HEK293 (cell line): ENCODE measurements around the gene MTHFD1L.
A peak's percentile ranks its signal among the peaks of the same experiment; 100 is the strongest.

ENCODE experiments used
- CTCF ChIA-PET: fragments of 350-600 bp; formaldehyde crosslinking; extraction: SDS; loops from one replicate; lab custom pipeline; 2021; ENCODE audit warnings: antibody characterized with exemption; lab: Yijun Ruan, JAX
- POLR2A ChIA-PET: fragments of 300-600 bp; formaldehyde crosslinking; extraction: SDS; loops from one replicate; lab custom pipeline; 2020; ENCODE audit warnings: antibody characterized with exemption, inconsistent platforms; lab: Yijun Ruan, JAX
- H3K27ac ChIP-seq: fragments of 200-500 bp; sonication (Bioruptor generic); 2 replicates; pipeline ENCODE4 v1.5.1; 2014; ENCODE audit warnings: low read depth, low read length, control low read depth, inconsistent platforms; ENCODE audit errors: extremely low read depth
- H3K36me3 ChIP-seq, 2 experiments: fragments of 200-500 bp in 1 of 2; sonication (Bioruptor generic) in 1 of 2; 1 replicate in 1 of 2; 2 replicates in 1 of 2; pipeline ENCODE4 v1.5.1; 2014 to 2017; ENCODE audit warnings: inconsistent platforms in 2 of 2, low read length in 2 of 2; ENCODE audit not compliant: control insufficient read depth in 2 of 2, insufficient read depth in 1 of 2
- H3K4me1 ChIP-seq: fragments of 200-500 bp; sonication (Bioruptor generic); 2 replicates; pipeline ENCODE4 v1.5.1; 2014; ENCODE audit warnings: mild to moderate bottlenecking, low read length, inconsistent platforms; ENCODE audit not compliant: control insufficient read depth, insufficient read depth
- H3K4me3 ChIP-seq: 2 replicates; pipeline ENCODE4 v1.5.1; 2011; ENCODE audit warnings: low read depth, mild to moderate bottlenecking, control low read depth, low read length, moderate library complexity
- H3K9me3 ChIP-seq: fragments of 200-500 bp; sonication (Bioruptor generic); 2 replicates; pipeline ENCODE4 v1.5.1; 2014; ENCODE audit warnings: low read depth, low read length, inconsistent platforms; ENCODE audit not compliant: control insufficient read depth, insufficient read depth
- PRDM1 ChIP-seq: fragments of 450-650 bp; formaldehyde crosslinking; IDR thresholded peaks from 2 replicates; pipeline ENCODE4; 2016; ENCODE audit warnings: missing biosample characterization, missing genetic modification characterization
- ZBTB17 ChIP-seq: fragments of 450-650 bp; formaldehyde crosslinking; IDR thresholded peaks from 2 replicates; pipeline ENCODE4 v1.5.1; 2016; ENCODE audit warnings: missing biosample characterization, missing genetic modification characterization
- ZBTB48 ChIP-seq: fragments of 450-650 bp; formaldehyde crosslinking; IDR thresholded peaks from 2 replicates; pipeline ENCODE4 v1.5.1; 2016; ENCODE audit warnings: missing biosample characterization, missing genetic modification characterization
- ZFP69B ChIP-seq: fragments of 450-650 bp; formaldehyde crosslinking; IDR thresholded peaks from 2 replicates; pipeline ENCODE4 v1.5.1; 2016; ENCODE audit warnings: missing biosample characterization, missing genetic modification characterization
- ZNF121 ChIP-seq: fragments of 450-650 bp; formaldehyde crosslinking; IDR thresholded peaks from 2 replicates; pipeline ENCODE4 v1.5.1; 2016; ENCODE audit warnings: missing biosample characterization, missing genetic modification characterization
- ZNF132 ChIP-seq: fragments of 450-650 bp; formaldehyde crosslinking; IDR thresholded peaks from 2 replicates; pipeline ENCODE4 v1.5.1; 2017; ENCODE audit warnings: missing biosample characterization, missing genetic modification characterization, borderline replicate concordance
- ZNF133 ChIP-seq: fragments of 450-650 bp; formaldehyde crosslinking; IDR thresholded peaks from 2 replicates; pipeline ENCODE4 v1.5.1; 2016; ENCODE audit warnings: missing biosample characterization, missing genetic modification characterization
- ZNF239 ChIP-seq: fragments of 450-650 bp; formaldehyde crosslinking; IDR thresholded peaks from 2 replicates; pipeline ENCODE4 v1.5.1; 2016; ENCODE audit warnings: missing biosample characterization, missing genetic modification characterization
- ZNF335 ChIP-seq: fragments of 450-650 bp; formaldehyde crosslinking; conservative IDR thresholded peaks from 2 replicates; pipeline ENCODE4 v1.5.1; 2016; ENCODE audit warnings: missing biosample characterization, missing genetic modification characterization
- ZNF558 ChIP-seq: fragments of 450-650 bp; formaldehyde crosslinking; IDR thresholded peaks from 2 replicates; pipeline ENCODE4 v1.5.1; 2016; ENCODE audit warnings: missing biosample characterization, missing genetic modification characterization
- ZNF571 ChIP-seq: fragments of 450-650 bp; formaldehyde crosslinking; IDR thresholded peaks from 2 replicates; pipeline ENCODE4 v1.5.0; 2017; ENCODE audit warnings: missing biosample characterization, missing genetic modification characterization
- ZNF629 ChIP-seq: fragments of 450-650 bp; formaldehyde crosslinking; IDR thresholded peaks from 2 replicates; pipeline ENCODE4 v1.5.1; 2017; ENCODE audit warnings: missing biosample characterization, missing genetic modification characterization
- TF ChIP-seq, protein P1 (sequence below): fragments of 450-650 bp; formaldehyde crosslinking; IDR thresholded peaks from 2 replicates; pipeline ENCODE4 v1.5.1; 2016; ENCODE audit warnings: missing biosample characterization, missing genetic modification characterization
- TF ChIP-seq, protein P2 (sequence below): fragments of 450-650 bp; formaldehyde crosslinking; IDR thresholded peaks from 2 replicates; pipeline ENCODE4 v1.5.1; 2016; ENCODE audit warnings: missing biosample characterization, missing genetic modification characterization

Gene MTHFD1L

DNA sequence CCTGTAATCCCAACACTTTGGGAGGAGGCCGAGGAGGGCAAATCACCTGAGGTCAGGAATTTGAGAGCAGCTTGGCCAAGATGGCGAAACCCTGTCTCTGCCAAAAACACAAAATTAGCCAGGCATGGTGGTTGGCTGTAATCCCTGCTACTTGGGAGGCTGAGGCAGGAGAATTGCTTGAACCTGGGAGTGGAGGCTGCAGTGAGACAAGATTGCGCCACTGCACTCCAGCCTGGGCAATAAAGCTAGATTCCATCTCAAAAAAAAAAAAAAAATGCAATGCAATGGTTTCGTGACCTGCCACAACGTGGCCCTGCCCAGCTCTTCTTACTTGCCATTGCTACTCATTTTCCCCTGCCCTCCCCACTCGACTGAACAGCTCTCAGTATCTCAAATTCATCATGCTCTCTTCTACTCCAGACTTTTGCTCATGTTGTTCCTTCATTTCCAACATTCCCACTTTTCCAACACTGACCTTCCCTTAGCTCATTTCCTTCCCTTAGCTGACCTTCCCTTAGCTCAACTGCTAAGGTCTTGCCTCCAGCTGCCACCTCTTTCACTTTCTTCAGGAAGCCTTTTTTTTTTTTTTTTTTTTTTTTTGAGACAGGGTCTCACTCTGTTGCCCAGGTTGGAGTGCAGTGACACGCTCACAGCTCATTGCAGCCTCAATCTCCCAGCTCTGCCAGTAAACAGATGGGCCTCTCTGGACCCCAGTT, 2.1 kb upstream of the MTHFD1L start:
- Histone ChIP-seq H3K36me3 (no peaks in the 10 kb centered on the region; a peak in 1 of 3 replicates), H3K4me1 (peaks cover 8% of the 10 kb centered on the region), H3K27ac (no peak overlapping the region), H3K4me3 (no peak overlapping the region), H3K9me3 (no peaks in the 10 kb centered on the region)
- POLR2A ChIA-PET = interaction anchor here (0.6 kb wide), 2 partner anchors 45 to 116 kb away, joined by 3 to 4 read pairs; no protein-coding TSS in a partner anchor
- TF ChIP-seq ZNF629 (tag by site-specific recombination) = no peak
- TF ChIP-seq, protein P1, sequence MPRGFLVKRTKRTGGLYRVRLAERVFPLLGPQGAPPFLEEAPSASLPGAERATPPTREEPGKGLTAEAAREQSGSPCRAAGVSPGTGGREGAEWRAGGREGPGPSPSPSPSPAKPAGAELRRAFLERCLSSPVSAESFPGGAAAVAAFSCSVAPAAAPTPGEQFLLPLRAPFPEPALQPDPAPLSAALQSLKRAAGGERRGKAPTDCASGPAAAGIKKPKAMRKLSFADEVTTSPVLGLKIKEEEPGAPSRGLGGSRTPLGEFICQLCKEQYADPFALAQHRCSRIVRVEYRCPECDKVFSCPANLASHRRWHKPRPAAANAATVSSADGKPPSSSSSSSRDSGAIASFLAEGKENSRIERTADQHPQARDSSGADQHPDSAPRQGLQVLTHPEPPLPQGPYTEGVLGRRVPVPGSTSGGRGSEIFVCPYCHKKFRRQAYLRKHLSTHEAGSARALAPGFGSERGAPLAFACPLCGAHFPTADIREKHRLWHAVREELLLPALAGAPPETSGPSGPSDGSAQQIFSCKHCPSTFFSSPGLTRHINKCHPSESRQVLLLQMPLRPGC (tag by site-specific recombination) = no peak
- TF ChIP-seq ZFP69B (tag by site-specific recombination) = no peak
- TF ChIP-seq, protein P2, sequence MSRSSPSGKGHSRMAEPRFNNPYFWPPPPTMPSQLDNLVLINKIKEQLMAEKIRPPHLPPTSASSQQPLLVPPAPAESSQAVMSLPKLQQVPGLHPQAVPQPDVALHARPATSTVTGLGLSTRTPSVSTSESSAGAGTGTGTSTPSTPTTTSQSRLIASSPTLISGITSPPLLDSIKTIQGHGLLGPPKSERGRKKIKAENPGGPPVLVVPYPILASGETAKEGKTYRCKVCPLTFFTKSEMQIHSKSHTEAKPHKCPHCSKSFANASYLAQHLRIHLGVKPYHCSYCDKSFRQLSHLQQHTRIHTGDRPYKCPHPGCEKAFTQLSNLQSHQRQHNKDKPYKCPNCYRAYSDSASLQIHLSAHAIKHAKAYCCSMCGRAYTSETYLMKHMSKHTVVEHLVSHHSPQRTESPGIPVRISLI = 0 out of 2 replicates have a peak, but pooled peaks have one; percentile 50
- TF ChIP-seq ZBTB17 (tag by site-specific recombination) = peak; percentile 28; the same call in 1 of the 2 replicates
- 0 out of 2 replicates have a peak, but pooled peaks have one; percentile 14 for TF ChIP-seq ZNF133 (tag by site-specific recombination)
- TF ChIP-seq ZNF132 (tag by site-specific recombination) = no peak
- peak; percentile 10; the same call in 1 of the 2 replicates for TF ChIP-seq ZNF121
- peak; percentile 37; the same call in 1 of the 2 replicates for TF ChIP-seq PRDM1 (tag by site-specific recombination)
- TF ChIP-seq ZBTB48 (tag by site-specific recombination) = peak; percentile 51
- no peak for TF ChIP-seq ZNF571 (tag by site-specific recombination)
- CTCF ChIA-PET = interaction anchor here (0.5 to 1.2 kb wide), 7 partner anchors 8 to 1061 kb away, joined by 3 to 4 read pairs (median 3); no protein-coding TSS in a partner anchor

DNA sequence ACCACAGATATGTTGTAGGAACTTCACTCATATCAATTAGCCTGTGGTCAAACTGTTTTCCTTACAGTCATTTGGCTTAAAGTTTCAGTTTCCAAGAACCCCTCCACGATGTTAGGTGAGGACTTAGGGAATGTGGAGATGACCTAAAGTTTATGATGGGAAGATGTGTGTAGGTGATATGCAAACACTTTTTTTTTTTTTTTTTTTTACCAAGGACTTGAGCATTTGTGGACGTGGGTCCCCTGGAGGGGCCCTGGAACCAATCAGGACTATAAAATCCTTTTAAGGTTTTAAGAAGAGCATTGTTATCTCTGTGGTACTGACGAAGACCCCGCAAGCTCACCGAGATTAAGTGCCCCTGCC, 478 bp upstream of the MTHFD1L start:
- POLR2A ChIA-PET = interaction anchor here (1.5 to 1.9 kb wide), 3 partner anchors 8 to 525 kb away, joined by 3 to 7 read pairs (median 7); no protein-coding TSS in a partner anchor
- Histone ChIP-seq H3K4me1 (peaks cover 8% of the 10 kb centered on the region), H3K27ac (peak overlapping the region; percentile 98), H3K36me3 (no peaks in the 10 kb centered on the region; a peak in 1 of 3 replicates), H3K9me3 (no peaks in the 10 kb centered on the region), H3K4me3 (peak overlapping the region; percentile 78)
- CTCF ChIA-PET = interaction anchor here (0.5 to 2.6 kb wide), 19 partner anchors 9 to 1300 kb away, joined by 3 to 11 read pairs (median 3); no protein-coding TSS in a partner anchor
- TF ChIP-seq, protein P2 = peak; percentile 85
- TF ChIP-seq ZNF335 (tag by site-specific recombination) = peak; percentile 77; the same call in 1 of the 2 replicates
- peak; percentile 20; the same call in 1 of the 2 replicates for TF ChIP-seq ZNF558 (tag by site-specific recombination)
- no peak for TF ChIP-seq ZNF239 (tag by site-specific recombination)
- TF ChIP-seq, protein P1 (tag by site-specific recombination) = no peak
